GM10266 (cell line): ENCODE data around the gene GPRC5B.

ENCODE experiments used
- DNase-seq: peaks from one replicate; pipeline ENCODE4 v3.0.0; 2012; ENCODE audit errors: extremely low spot score
- TF ChIP-seq, protein P1 (sequence below): IDR thresholded peaks from 2 replicates; pipeline ENCODE4 v1.5.1; 2012; ENCODE audit warnings: mild to moderate bottlenecking, low read depth; ENCODE audit not compliant: control insufficient read depth, insufficient read depth; ENCODE audit errors: missing control alignments

GPRC5B gene

DNA sequence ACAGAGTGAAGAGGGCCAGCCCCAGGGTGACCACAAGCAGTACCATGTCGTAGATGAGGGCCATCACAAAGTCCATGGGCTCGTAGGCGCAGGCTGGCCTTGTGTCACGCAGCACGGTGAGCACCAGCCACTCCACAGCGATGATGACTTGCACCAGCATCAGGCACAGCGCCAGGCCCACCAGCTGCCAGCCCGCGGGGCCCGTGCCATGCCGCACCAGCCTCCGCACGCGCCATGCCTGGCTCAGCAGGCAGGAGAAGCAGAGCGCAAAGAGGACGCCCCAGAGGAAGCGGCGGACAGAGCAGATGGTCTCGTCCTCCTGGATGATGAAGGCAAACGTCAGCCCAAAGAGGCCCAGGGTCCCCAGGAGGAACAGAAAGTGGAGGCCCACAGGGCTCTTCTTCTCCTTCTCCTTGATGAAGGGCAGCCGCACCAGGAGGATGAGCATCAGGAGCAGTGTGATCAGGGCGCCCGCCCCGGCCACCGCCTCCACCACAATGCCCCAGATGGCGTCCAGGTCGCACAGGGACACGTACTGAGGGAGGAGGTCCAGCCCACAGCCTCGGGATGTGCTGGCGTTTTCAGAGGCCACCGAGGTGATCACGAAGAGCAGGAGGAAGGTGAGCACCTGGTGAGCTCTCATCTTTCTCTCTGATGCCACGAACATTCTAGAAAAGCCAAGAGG lies 12.3 kb downstream of the GPRC5B start:
- TF ChIP-seq, protein P1, sequence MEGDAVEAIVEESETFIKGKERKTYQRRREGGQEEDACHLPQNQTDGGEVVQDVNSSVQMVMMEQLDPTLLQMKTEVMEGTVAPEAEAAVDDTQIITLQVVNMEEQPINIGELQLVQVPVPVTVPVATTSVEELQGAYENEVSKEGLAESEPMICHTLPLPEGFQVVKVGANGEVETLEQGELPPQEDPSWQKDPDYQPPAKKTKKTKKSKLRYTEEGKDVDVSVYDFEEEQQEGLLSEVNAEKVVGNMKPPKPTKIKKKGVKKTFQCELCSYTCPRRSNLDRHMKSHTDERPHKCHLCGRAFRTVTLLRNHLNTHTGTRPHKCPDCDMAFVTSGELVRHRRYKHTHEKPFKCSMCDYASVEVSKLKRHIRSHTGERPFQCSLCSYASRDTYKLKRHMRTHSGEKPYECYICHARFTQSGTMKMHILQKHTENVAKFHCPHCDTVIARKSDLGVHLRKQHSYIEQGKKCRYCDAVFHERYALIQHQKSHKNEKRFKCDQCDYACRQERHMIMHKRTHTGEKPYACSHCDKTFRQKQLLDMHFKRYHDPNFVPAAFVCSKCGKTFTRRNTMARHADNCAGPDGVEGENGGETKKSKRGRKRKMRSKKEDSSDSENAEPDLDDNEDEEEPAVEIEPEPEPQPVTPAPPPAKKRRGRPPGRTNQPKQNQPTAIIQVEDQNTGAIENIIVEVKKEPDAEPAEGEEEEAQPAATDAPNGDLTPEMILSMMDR = no peak
- no peak for DNase-seq

DNA sequence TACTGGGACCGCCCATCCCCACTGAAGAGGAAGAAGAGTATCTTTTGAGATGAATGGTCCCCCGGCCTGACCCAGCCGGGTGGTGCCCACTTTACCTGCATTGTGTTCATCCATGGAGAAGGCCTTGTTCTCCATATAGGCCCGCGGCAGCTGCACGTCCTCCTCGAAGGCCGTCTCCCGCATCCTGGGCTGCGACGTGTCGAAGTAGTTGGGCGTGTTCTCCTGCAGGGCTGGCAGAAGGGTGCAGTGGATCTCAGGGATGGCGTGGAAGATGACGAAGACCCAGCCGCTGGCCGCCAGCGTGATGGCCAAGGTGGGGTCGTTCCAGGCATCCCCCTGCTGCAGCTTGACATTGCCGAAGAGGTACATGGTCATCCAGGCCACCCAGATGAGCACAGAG lies 12.9 kb downstream of the GPRC5B start:
- TF ChIP-seq, protein P1 = no peak

DNA sequence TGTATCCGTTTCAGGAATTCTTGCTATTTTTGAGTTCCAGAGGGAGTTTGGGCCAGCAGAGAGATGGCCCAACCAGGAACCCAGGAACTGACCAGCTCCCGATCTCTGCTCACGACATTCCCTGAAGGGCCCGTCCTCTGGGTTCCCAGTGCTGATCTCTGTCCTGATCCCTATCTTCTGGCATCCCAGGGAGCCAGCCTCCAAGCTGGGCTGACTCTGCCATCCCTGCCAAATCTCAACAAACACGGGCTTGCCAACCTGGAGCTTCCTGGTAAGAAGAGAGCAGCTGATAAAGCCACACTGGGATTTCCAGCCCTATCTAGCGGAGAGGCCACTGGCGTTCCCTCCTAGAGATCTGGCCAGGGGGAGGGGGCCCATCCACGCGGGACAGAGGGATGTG lies 16.2 kb downstream of the GPRC5B start:
- DNase-seq = no peak

More for the DNA sequence above, 12.9 kb downstream of the GPRC5B start:
- no peak for DNase-seq

DNA sequence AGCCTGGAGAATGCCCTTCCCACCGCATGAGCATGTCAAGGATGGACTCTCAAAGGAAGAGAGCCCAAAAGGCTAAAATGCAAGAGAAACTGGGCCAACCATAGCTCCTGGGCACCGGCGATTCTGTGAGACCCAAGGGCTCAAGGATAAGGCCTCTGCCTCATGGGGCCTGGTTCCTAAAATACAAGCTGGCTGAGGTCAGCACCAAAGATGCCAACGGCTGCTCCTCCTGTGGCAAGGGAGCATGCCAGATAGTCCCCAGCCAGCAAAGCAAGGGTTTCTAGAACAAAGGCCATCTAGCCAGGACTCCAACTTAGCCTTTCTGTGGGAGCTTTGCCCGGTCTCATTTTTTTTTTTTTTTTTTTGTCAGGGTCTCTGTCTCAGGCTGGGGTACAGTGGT lies 20.1 kb downstream of the GPRC5B start:
- DNase-seq = no peak
- TF ChIP-seq, protein P1 = no peak

More for the DNA sequence above, 16.2 kb downstream of the GPRC5B start:
- TF ChIP-seq, protein P1 = no peak

DNA sequence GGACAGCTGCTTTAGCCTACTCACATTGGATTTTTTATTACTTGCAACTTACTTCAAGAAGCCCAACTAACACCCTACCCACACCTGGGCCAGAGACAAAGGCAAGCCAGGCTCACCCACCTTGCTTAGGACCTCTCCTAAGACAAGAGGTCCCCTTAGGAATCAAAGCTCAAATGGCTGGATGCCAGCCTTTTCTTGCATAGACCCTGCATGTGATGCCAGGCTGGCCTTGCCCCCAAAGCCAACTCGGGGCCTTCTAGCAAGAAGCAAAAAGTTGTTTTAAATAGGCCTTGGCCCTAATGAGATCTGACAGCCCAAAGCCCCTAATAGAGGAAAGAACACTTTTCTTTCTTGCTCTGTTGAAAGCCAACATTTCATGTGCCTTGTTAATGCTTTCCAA lies 20.7 kb downstream of the GPRC5B start:
- no peak for DNase-seq
- TF ChIP-seq, protein P1 = no peak

DNA sequence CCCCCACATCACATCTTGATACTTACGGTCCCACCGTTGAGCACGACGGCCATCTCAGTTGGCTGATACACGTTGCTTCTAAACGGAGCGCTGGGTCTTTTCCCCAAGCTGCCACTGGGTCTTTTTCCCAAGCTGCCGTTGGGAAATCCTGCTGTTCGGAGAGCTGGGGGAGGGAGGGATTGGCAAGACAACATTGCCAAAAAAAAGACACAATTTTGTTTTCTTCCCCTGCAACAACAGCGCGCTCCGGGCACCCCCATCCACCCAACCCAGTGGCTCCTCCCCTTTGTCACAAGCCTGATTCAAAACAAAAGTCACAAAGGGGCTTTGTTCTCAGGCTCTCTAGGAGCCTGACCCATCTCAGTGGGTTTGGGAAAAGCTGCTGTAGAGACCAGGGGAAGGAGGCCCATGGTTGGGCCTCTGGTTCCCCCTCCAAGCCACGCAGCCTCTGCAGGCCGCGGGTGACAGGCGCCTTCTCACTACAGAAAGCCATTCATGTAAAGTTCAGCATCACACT lies 22.8 kb downstream of the GPRC5B start:
- DNase-seq = no peak

DNA sequence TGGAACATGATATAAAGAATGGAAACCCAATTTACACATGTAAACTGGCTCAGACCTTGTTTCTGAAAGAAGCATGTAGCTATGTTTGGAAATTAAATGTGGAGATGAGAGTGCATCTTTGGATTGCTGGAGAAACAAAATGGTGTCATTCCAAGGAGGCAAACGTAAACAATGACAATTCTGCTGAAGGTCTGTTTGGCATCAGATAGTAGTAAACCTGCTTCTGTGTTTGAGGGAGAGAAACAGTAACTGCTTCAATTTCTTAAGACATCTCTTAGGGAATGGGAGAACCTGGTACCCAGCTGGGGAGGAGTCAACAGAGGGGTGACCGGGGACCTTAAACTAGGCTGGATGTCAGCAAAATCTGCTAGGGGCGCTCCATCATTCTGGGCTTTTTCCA lies 23.5 kb downstream of the GPRC5B start:
- TF ChIP-seq, protein P1 = no peak

More for the DNA sequence above, 22.8 kb downstream of the GPRC5B start:
- TF ChIP-seq, protein P1 = no peak

More for the DNA sequence above, 23.5 kb downstream of the GPRC5B start:
- DNase-seq = no peak
